SK-N-SH treated with all-trans-retinoic acid at 6 μM for 48 hours (cell line): ENCODE results near the gene DIPK1A.

ENCODE experiments used
- ATAC-seq: fragments of 200-7000 bp; cut with Tn5 transposase; 3 replicates; pipeline ENCODE4 v1.9.1; 2020; ENCODE audit warnings: mild to moderate bottlenecking, moderate library complexity
- ARNTL ChIP-seq: fragments of 450-650 bp; formaldehyde crosslinking; IDR thresholded peaks from 2 replicates; pipeline ENCODE4 v1.5.0; 2020; ENCODE audit warnings: low read depth, mild to moderate bottlenecking, moderate library complexity, borderline replicate concordance
- BACH2 ChIP-seq: fragments of 250-450 bp; sonication (Bioruptor Pico); IDR thresholded peaks from 2 replicates; pipeline ENCODE4 v1.9.0; 2021; ENCODE audit warnings: mild to moderate bottlenecking, borderline replicate concordance
- CSDC2 ChIP-seq: fragments of 250-450 bp; sonication (Bioruptor Pico); IDR thresholded peaks from 2 replicates; pipeline ENCODE4 v1.5.0; 2020; ENCODE audit warnings: mild to moderate bottlenecking, moderate library complexity
- ESRRG ChIP-seq: fragments of 250-450 bp; sonication (Bioruptor Pico); IDR thresholded peaks from 2 replicates; pipeline ENCODE4 v1.6.1; 2021; ENCODE audit warnings: mild to moderate bottlenecking
- GLIS3 ChIP-seq: fragments of 250-450 bp; sonication (Bioruptor Pico); IDR thresholded peaks from 2 replicates; pipeline ENCODE4 v1.5.0; 2020; ENCODE audit warnings: mild to moderate bottlenecking, moderate library complexity
- ISL1 ChIP-seq: fragments of 250-450 bp; sonication (Bioruptor Pico); IDR thresholded peaks from 2 replicates; pipeline ENCODE4 v2.1.2; 2022; ENCODE audit warnings: mild to moderate bottlenecking, moderate library complexity
- OSR1 ChIP-seq: fragments of 250-450 bp; sonication (Bioruptor Pico); IDR thresholded peaks from 2 replicates; pipeline ENCODE4 v1.8.0; 2022; ENCODE audit warnings: moderate library complexity, mild to moderate bottlenecking, inconsistent platforms
- PPARA ChIP-seq: fragments of 250-450 bp; sonication (Bioruptor Pico); IDR thresholded peaks from 2 replicates; pipeline ENCODE4 v1.5.0; 2020; ENCODE audit warnings: mild to moderate bottlenecking, borderline replicate concordance
- RARB ChIP-seq: fragments of 250-450 bp; sonication (Bioruptor Pico); IDR thresholded peaks from 2 replicates; pipeline ENCODE4 v1.8.0; 2021; ENCODE audit warnings: mild to moderate bottlenecking, moderate library complexity
- SNAI2 ChIP-seq: fragments of 250-450 bp; sonication (Bioruptor Pico); IDR thresholded peaks from 2 replicates; pipeline ENCODE4 v1.5.0; 2020; ENCODE audit warnings: mild to moderate bottlenecking, moderate library complexity
- TCF4 ChIP-seq: fragments of 250-450 bp; sonication (Bioruptor Pico); IDR thresholded peaks from 2 replicates; pipeline ENCODE4 v1.8.0; 2021; ENCODE audit warnings: mild to moderate bottlenecking, moderate library complexity, borderline replicate concordance
- TOX ChIP-seq: fragments of 250-450 bp; sonication (Bioruptor Pico); IDR thresholded peaks from 2 replicates; pipeline ENCODE4 v1.8.0; 2021; ENCODE audit warnings: mild to moderate bottlenecking, moderate library complexity, borderline replicate concordance
- ZC3H10 ChIP-seq: fragments of 250-450 bp; sonication (Bioruptor Pico); IDR thresholded peaks from 2 replicates; pipeline ENCODE4 v1.5.1; 2021; ENCODE audit warnings: mild to moderate bottlenecking, moderate library complexity
- ZFP3 ChIP-seq: fragments of 250-450 bp; sonication (Bioruptor Pico); IDR thresholded peaks from 2 replicates; pipeline ENCODE4 v1.5.0; 2020; ENCODE audit warnings: mild to moderate bottlenecking, moderate library complexity
- ZFP30 ChIP-seq: fragments of 450-650 bp; formaldehyde crosslinking; IDR thresholded peaks from 2 replicates; pipeline ENCODE4 v1.5.0; 2022; ENCODE audit warnings: mild to moderate bottlenecking, moderate library complexity
- ZNF565 ChIP-seq: fragments of 450-650 bp; formaldehyde crosslinking; conservative IDR thresholded peaks from 2 replicates; pipeline ENCODE4 v1.5.0; 2020; ENCODE audit warnings: low read depth, mild to moderate bottlenecking, moderate library complexity
- ZNF70 ChIP-seq: fragments of 450-650 bp; formaldehyde crosslinking; IDR thresholded peaks from 2 replicates; pipeline ENCODE4 v1.5.0; 2020; ENCODE audit warnings: mild to moderate bottlenecking, moderate library complexity
- TF ChIP-seq, protein P1 (sequence below): fragments of 250-450 bp; sonication (Bioruptor Pico); IDR thresholded peaks from 2 replicates; pipeline ENCODE4 v1.8.0; 2020; ENCODE audit warnings: mild to moderate bottlenecking, moderate library complexity, borderline replicate concordance
- TF ChIP-seq, protein P2 (sequence below): fragments of 250-450 bp; sonication (Bioruptor Pico); IDR thresholded peaks from 2 replicates; pipeline ENCODE4 v1.5.0; 2020; ENCODE audit warnings: mild to moderate bottlenecking, moderate library complexity
- TF ChIP-seq, protein P3 (sequence below): fragments of 250-450 bp; sonication (Bioruptor Pico); IDR thresholded peaks from 2 replicates; pipeline ENCODE4 v1.8.0; 2021; ENCODE audit warnings: low read depth, mild to moderate bottlenecking, moderate library complexity, borderline replicate concordance
- TF ChIP-seq, protein P4 (sequence below): fragments of 250-450 bp; sonication (Bioruptor Pico); IDR thresholded peaks from 2 replicates; pipeline ENCODE4 v1.5.1; 2021; ENCODE audit warnings: mild to moderate bottlenecking, moderate library complexity

Gene DIPK1A

DNA sequence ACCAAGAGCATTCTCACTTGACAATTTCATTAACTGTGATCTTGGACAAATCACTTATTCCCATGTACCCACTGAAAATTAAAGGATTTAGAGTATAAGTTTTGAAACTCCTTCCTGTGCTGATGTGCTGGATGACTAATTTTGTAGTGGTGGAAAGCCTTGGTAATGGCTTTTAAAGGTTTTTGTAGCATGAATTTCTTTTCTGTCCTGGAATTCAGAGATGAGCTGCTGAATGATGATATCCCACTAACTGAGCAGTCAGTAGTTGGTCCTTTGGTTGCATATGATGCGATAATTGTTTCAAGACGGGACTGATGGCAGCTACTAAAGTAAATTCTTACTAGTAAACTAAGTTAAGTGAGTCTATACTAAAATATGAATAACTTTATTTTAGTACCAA, 124.2 kb downstream of the DIPK1A start:
- TF ChIP-seq ZC3H10 (CRISPR knock-in tag) (no peak), ZNF70 (CRISPR knock-in tag) (no peak), OSR1 (CRISPR knock-in tag) (no peak), ARNTL (CRISPR knock-in tag) (no peak), TOX (CRISPR knock-in tag) (no peak), ZNF565 (CRISPR knock-in tag) (no peak)
- TF ChIP-seq, protein P1, sequence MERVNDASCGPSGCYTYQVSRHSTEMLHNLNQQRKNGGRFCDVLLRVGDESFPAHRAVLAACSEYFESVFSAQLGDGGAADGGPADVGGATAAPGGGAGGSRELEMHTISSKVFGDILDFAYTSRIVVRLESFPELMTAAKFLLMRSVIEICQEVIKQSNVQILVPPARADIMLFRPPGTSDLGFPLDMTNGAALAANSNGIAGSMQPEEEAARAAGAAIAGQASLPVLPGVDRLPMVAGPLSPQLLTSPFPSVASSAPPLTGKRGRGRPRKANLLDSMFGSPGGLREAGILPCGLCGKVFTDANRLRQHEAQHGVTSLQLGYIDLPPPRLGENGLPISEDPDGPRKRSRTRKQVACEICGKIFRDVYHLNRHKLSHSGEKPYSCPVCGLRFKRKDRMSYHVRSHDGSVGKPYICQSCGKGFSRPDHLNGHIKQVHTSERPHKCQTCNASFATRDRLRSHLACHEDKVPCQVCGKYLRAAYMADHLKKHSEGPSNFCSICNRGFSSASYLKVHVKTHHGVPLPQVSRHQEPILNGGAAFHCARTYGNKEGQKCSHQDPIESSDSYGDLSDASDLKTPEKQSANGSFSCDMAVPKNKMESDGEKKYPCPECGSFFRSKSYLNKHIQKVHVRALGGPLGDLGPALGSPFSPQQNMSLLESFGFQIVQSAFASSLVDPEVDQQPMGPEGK, result no peak
- ATAC-seq, result no peak

DNA sequence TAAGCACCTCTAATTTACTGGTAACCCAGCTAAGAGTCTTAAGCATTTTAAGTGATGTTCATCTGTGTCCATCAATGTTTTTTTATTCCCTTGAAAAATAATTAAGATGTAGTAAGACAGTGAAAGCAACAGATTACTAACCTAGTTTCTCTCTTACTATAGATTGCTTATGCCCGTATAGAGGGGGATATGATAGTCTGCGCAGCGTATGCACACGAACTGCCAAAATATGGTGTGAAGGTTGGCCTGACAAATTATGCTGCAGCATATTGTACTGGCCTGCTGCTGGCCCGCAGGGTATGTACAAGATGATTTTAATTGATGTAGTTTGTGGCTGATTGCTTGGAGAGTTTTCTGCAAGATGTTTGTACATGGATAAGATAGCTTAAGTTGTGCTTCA, 126.6 kb downstream of the DIPK1A start:
- no peak for ATAC-seq
- TF ChIP-seq ZNF70 (CRISPR knock-in tag) (no peak), CSDC2 (CRISPR knock-in tag) (no peak), SNAI2 (CRISPR knock-in tag) (no peak), ZFP3 (no peak), ZC3H10 (CRISPR knock-in tag) (no peak), RARB (no peak), ESRRG (CRISPR knock-in tag) (no peak), ZFP30 (CRISPR knock-in tag) (no peak), ISL1 (CRISPR knock-in tag) (no peak), GLIS3 (CRISPR knock-in tag) (no peak)
- TF ChIP-seq, protein P2, sequence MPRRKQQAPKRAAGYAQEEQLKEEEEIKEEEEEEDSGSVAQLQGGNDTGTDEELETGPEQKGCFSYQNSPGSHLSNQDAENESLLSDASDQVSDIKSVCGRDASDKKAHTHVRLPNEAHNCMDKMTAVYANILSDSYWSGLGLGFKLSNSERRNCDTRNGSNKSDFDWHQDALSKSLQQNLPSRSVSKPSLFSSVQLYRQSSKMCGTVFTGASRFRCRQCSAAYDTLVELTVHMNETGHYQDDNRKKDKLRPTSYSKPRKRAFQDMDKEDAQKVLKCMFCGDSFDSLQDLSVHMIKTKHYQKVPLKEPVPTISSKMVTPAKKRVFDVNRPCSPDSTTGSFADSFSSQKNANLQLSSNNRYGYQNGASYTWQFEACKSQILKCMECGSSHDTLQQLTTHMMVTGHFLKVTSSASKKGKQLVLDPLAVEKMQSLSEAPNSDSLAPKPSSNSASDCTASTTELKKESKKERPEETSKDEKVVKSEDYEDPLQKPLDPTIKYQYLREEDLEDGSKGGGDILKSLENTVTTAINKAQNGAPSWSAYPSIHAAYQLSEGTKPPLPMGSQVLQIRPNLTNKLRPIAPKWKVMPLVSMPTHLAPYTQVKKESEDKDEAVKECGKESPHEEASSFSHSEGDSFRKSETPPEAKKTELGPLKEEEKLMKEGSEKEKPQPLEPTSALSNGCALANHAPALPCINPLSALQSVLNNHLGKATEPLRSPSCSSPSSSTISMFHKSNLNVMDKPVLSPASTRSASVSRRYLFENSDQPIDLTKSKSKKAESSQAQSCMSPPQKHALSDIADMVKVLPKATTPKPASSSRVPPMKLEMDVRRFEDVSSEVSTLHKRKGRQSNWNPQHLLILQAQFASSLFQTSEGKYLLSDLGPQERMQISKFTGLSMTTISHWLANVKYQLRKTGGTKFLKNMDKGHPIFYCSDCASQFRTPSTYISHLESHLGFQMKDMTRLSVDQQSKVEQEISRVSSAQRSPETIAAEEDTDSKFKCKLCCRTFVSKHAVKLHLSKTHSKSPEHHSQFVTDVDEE (CRISPR knock-in tag), result no peak
- TF ChIP-seq, protein P3, sequence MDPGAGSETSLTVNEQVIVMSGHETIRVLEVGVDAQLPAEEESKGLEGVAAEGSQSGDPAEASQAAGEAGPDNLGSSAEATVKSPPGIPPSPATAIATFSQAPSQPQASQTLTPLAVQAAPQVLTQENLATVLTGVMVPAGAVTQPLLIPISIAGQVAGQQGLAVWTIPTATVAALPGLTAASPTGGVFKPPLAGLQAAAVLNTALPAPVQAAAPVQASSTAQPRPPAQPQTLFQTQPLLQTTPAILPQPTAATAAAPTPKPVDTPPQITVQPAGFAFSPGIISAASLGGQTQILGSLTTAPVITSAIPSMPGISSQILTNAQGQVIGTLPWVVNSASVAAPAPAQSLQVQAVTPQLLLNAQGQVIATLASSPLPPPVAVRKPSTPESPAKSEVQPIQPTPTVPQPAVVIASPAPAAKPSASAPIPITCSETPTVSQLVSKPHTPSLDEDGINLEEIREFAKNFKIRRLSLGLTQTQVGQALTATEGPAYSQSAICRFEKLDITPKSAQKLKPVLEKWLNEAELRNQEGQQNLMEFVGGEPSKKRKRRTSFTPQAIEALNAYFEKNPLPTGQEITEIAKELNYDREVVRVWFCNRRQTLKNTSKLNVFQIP (CRISPR knock-in tag), result no peak
- TF ChIP-seq, all 23 proteins: peak for 0

DNA sequence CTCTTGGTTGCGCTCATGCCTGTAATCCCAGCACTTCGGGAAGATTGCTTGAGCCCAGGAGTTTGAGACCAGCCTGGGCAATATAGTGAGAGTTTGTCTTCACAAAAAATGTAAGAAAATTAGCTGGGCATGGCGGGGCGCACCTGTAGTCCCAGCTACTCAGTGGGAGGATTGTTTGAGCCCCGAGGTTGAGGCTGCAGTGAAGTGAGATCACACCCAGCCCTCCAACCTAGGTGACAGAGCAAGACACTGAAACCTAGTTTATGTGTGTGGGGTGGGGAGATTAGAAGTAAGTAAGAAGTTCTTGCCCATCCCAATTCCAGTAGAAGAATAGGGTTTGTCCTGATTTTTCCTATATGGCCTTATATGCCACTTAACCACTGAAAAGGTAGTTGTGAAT, 127.4 kb downstream of the DIPK1A start:
- TF ChIP-seq ISL1 (CRISPR knock-in tag) (no peak), ZNF70 (CRISPR knock-in tag) (no peak), CSDC2 (CRISPR knock-in tag) (no peak), PPARA (no peak), OSR1 (CRISPR knock-in tag) (no peak), BACH2 (CRISPR knock-in tag) (no peak), SNAI2 (CRISPR knock-in tag) (no peak), ZNF565 (CRISPR knock-in tag) (no peak), ZFP30 (CRISPR knock-in tag) (no peak), RARB (no peak), TCF4 (CRISPR knock-in tag) (no peak), ARNTL (CRISPR knock-in tag) (no peak), ZC3H10 (CRISPR knock-in tag) (no peak)
- TF ChIP-seq, protein P2 (CRISPR knock-in tag), result no peak
- TF ChIP-seq, protein P3 (CRISPR knock-in tag), result no peak
- TF ChIP-seq, protein P4, sequence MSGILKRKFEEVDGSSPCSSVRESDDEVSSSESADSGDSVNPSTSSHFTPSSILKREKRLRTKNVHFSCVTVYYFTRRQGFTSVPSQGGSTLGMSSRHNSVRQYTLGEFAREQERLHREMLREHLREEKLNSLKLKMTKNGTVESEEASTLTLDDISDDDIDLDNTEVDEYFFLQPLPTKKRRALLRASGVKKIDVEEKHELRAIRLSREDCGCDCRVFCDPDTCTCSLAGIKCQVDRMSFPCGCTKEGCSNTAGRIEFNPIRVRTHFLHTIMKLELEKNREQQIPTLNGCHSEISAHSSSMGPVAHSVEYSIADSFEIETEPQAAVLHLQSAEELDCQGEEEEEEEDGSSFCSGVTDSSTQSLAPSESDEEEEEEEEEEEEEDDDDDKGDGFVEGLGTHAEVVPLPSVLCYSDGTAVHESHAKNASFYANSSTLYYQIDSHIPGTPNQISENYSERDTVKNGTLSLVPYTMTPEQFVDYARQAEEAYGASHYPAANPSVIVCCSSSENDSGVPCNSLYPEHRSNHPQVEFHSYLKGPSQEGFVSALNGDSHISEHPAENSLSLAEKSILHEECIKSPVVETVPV (CRISPR knock-in tag), result no peak
- ATAC-seq, result no peak
